IMR-90 (cell line): ENCODE data around the gene DDX31. TPM values are rescaled to one million over a fixed set of nuclear protein-coding genes. Genes with fewer than 3 reads are reported as not detected.

Source experiments
- ATAC-seq: fragments of 200-7000 bp; cut with Tn5 transposase; 2 replicates; pipeline ENCODE4 v1.9.1; 2020; ENCODE audit warnings: low read depth, mild to moderate bottlenecking, moderate library complexity
- BruUV-seq: library from RNA; stranded (reverse); fragments of 400-500 nt; replicated peaks from 2 replicates; lab custom pipeline; 2021; lab: Mats Ljungman, UMichigan
- CTCF ChIA-PET: fragments of 300-600 bp; formaldehyde crosslinking; extraction: SDS; loops from one replicate; lab custom pipeline; 2021; ENCODE audit warnings: antibody characterized with exemption; lab: Yijun Ruan, JAX
- POLR2A ChIA-PET: fragments of 300-600 bp; sonication (Branson Sonifier 250); formaldehyde crosslinking; loops from one replicate; lab custom pipeline; 2022; ENCODE audit warnings: antibody characterized with exemption; ENCODE audit not compliant: unreplicated experiment; lab: Charles Lee
- DNase-seq: peaks from one replicate; pipeline ENCODE4 v3.0.0; 2013
- H2AFZ ChIP-seq: replicated peaks from 2 replicates; pipeline ENCODE3; 2013; ENCODE audit warnings: low read length, mild to moderate bottlenecking; ENCODE audit not compliant: poor library complexity
- H2AK5ac ChIP-seq: 2 replicates; pipeline ENCODE4 v1.6.1; 2013; ENCODE audit warnings: low read depth, low read length, inconsistent platforms
- H2AK9ac ChIP-seq: replicated peaks from 2 replicates; pipeline ENCODE3; 2013; ENCODE audit warnings: mild to moderate bottlenecking, low read depth, low read length, moderate library complexity; ENCODE audit not compliant: poor library complexity
- H2BK120ac ChIP-seq: 2 replicates; pipeline ENCODE4 v1.6.1; 2013; ENCODE audit warnings: low read depth, low read length, inconsistent platforms
- H2BK15ac ChIP-seq: 3 replicates; pipeline ENCODE4 v1.6.1; 2013; ENCODE audit warnings: low read depth, low read length, inconsistent platforms
- H2BK20ac ChIP-seq: 2 replicates; pipeline ENCODE4 v1.6.1; 2013; ENCODE audit warnings: low read depth, mild to moderate bottlenecking, inconsistent platforms, low read length, moderate library complexity
- H2BK5ac ChIP-seq: 2 replicates; pipeline ENCODE4 v1.6.1; 2013; ENCODE audit warnings: mild to moderate bottlenecking, low read depth, low read length, inconsistent platforms; ENCODE audit not compliant: poor library complexity, severe bottlenecking
- H3K14ac ChIP-seq: replicated peaks from 2 replicates; pipeline ENCODE4 v1.6.1; 2013; ENCODE audit warnings: low read depth, low read length, inconsistent platforms
- H3K18ac ChIP-seq: 2 replicates; pipeline ENCODE4 v1.6.1; 2013; ENCODE audit warnings: low read depth, low read length, control low read depth
- H3K23ac ChIP-seq: 2 replicates; pipeline ENCODE4 v1.6.1; 2013; ENCODE audit warnings: low read depth, low read length, inconsistent platforms
- H3K27ac ChIP-seq: 2 replicates; pipeline ENCODE4 v1.5.1; 2013; ENCODE audit warnings: mild to moderate bottlenecking, control low read depth, low read length; ENCODE audit not compliant: insufficient read depth
- H3K27me3 ChIP-seq: 2 replicates; pipeline ENCODE4 v1.6.1; 2013; ENCODE audit warnings: low read length; ENCODE audit not compliant: control insufficient read depth, insufficient read depth
- H3K36me3 ChIP-seq: 2 replicates; pipeline ENCODE4 v1.6.1; 2013; ENCODE audit warnings: low read length, mixed read lengths; ENCODE audit not compliant: control insufficient read depth, insufficient read depth
- H3K4ac ChIP-seq: 2 replicates; pipeline ENCODE4 v1.6.1; 2013; ENCODE audit warnings: low read depth, low read length, inconsistent platforms
- H3K4me1 ChIP-seq: 2 replicates; pipeline ENCODE4 v1.6.1; 2013; ENCODE audit warnings: low read length, mixed read lengths; ENCODE audit not compliant: control insufficient read depth, insufficient read depth
- H3K4me2 ChIP-seq: 2 replicates; pipeline ENCODE4 v1.6.1; 2013; ENCODE audit warnings: low read depth, mild to moderate bottlenecking, control low read depth, low read length, moderate library complexity
- H3K4me3 ChIP-seq: 2 replicates; pipeline ENCODE4 v1.5.1; 2013; ENCODE audit warnings: low read depth, mild to moderate bottlenecking, control low read depth, low read length, moderate library complexity; ENCODE audit not compliant: insufficient read depth
- H3K56ac ChIP-seq: 2 replicates; pipeline ENCODE4 v1.6.1; 2013; ENCODE audit warnings: low read length, inconsistent platforms; ENCODE audit not compliant: insufficient read depth; ENCODE audit errors: extremely low read depth
- H3K79me1 ChIP-seq, 2 experiments: 2 replicates each; pipeline ENCODE4 v1.6.1; 2013; ENCODE audit warnings: low read length in 2 of 2, inconsistent platforms in 1 of 2, low read depth in 1 of 2
- H3K9ac ChIP-seq: 2 replicates; pipeline ENCODE4 v1.6.1; 2013; ENCODE audit warnings: low read depth, low read length, control low read depth
- H3K9me1 ChIP-seq: 2 replicates; pipeline ENCODE4 v1.6.1; 2013; ENCODE audit warnings: low read length, inconsistent platforms; ENCODE audit not compliant: insufficient read depth
- H3K9me3 ChIP-seq: 2 replicates; pipeline ENCODE4 v1.6.1; 2013; ENCODE audit warnings: low read length; ENCODE audit not compliant: control insufficient read depth, insufficient read depth
- H4K20me1 ChIP-seq: 2 replicates; pipeline ENCODE4 v1.6.1; 2013; ENCODE audit warnings: low read length, inconsistent platforms; ENCODE audit not compliant: insufficient read depth
- H4K5ac ChIP-seq: 2 replicates; pipeline ENCODE4 v1.6.1; 2013; ENCODE audit warnings: mild to moderate bottlenecking, low read depth, low read length, control low read depth
- H4K8ac ChIP-seq, 2 experiments: 2 replicates each; pipeline ENCODE4 v1.6.1; 2013; ENCODE audit warnings: low read depth in 2 of 2, low read length in 2 of 2, control low read depth in 1 of 2, inconsistent platforms in 1 of 2
- H4K91ac ChIP-seq: 2 replicates; pipeline ENCODE4 v1.6.1; 2013; ENCODE audit warnings: low read depth, low read length, inconsistent platforms; ENCODE audit not compliant: insufficient read depth
- BHLHE40 ChIP-seq: fragments of 150-350 bp; IDR thresholded peaks from 2 replicates; pipeline ENCODE4 v1.6.1; 2016; ENCODE audit warnings: mild to moderate bottlenecking, low read depth, low read length
- CEBPB ChIP-seq: IDR thresholded peaks from 2 replicates; pipeline ENCODE4 v1.6.1; 2012; ENCODE audit warnings: low read depth, low read length, improper control_type of control experiment
- CHD1 ChIP-seq: IDR thresholded peaks from 2 replicates; pipeline ENCODE4 v1.6.1; 2012; ENCODE audit warnings: low read depth, low read length, improper control_type of control experiment
- CTCF ChIP-seq: conservative IDR thresholded peaks from 2 replicates; pipeline ENCODE4 v1.5.1; 2012; ENCODE audit warnings: mild to moderate bottlenecking, low read depth, low read length, improper control_type of control experiment
- ELK1 ChIP-seq: fragments of 150-350 bp; IDR thresholded peaks from 2 replicates; pipeline ENCODE4 v1.6.1; 2016; ENCODE audit warnings: low read depth, mild to moderate bottlenecking, low read length, moderate library complexity, borderline replicate concordance
- FOS ChIP-seq: fragments of 150-350 bp; IDR thresholded peaks from 2 replicates; pipeline ENCODE4 v1.6.1; 2016; ENCODE audit warnings: low read depth, low read length
- MAZ ChIP-seq: IDR thresholded peaks from 2 replicates; pipeline ENCODE4 v1.6.1; 2012; ENCODE audit warnings: low read depth, mild to moderate bottlenecking, low read length, improper control_type of control experiment, moderate library complexity, borderline replicate concordance
- MXI1 ChIP-seq: IDR thresholded peaks from 2 replicates; pipeline ENCODE4 v1.6.1; 2012; ENCODE audit warnings: low read depth, mild to moderate bottlenecking, low read length, moderate library complexity, borderline replicate concordance
- RAD21 ChIP-seq: IDR thresholded peaks from 2 replicates; pipeline ENCODE4 v1.6.1; 2012; ENCODE audit warnings: low read length, improper control_type of control experiment
- RCOR1 ChIP-seq: IDR thresholded peaks from 2 replicates; pipeline ENCODE4 v1.6.1; 2012; ENCODE audit warnings: mild to moderate bottlenecking, low read length, improper control_type of control experiment; ENCODE audit not compliant: insufficient replicate concordance
- RFX5 ChIP-seq: IDR thresholded peaks from 2 replicates; pipeline ENCODE4 v1.8.0; 2012; ENCODE audit warnings: low read depth, mild to moderate bottlenecking, low read length, moderate library complexity
- SMC3 ChIP-seq: fragments of 150-350 bp; IDR thresholded peaks from 2 replicates; pipeline ENCODE4 v1.6.1; 2016; ENCODE audit warnings: low read depth, mild to moderate bottlenecking, antibody characterized with exemption, low read length, moderate library complexity
- USF2 ChIP-seq: fragments of 150-350 bp; IDR thresholded peaks from 2 replicates; pipeline ENCODE4 v1.6.1; 2017; ENCODE audit warnings: mild to moderate bottlenecking, antibody characterized with exemption, low read length, low read depth
- WGBS, 2 experiments: methylation state at CpG; one replicate each; pipeline versions ENCODE4 v1.1.5 to v1.1.7; 2013; ENCODE audit warnings: missing lambda C conversion rate in 2 of 2; ENCODE audit not compliant: insufficient read length in 1 of 2; ENCODE audit errors: extremely low coverage in 2 of 2; 5-methylcytosine and 5-hydroxymethylcytosine counted together
- dilution Hi-C: fragments of 300-500 bp; cut with HindIII; formaldehyde crosslinking; loops from one replicate; pipeline ENCODE4 v1.14.3; 2018; ENCODE audit warnings: low sequenced_read_pairs; ENCODE audit not compliant: unreplicated experiment
- in situ Hi-C: fragments of 300-500 bp; cut with MboI; formaldehyde crosslinking; loops from 3 replicates; pipeline ENCODE4 v1.14.3; 2019; ENCODE audit warnings: low sequenced_read_pairs, inconsistent platforms, mixed read lengths
- intact Hi-C: fragments of 100-400 bp; cut with micrococcal nuclease; formaldehyde crosslinking; loops from 2 replicates; pipeline ENCODE4 v1.10.0; 2022
- polyA plus RNA-seq, 3 experiments: library from polyadenylated mRNA; depleted of rRNA; stranded (reverse); fragments of >200 nt; gene quantifications; 2 replicates each; pipeline ENCODE4 v1.2.3, GENCODE V29; 2012; ENCODE audit warnings: low replicate concordance in 1 of 3
- total RNA-seq: library from RNA; depleted of rRNA; stranded (reverse); fragments of >200 nt; gene quantifications from 2 replicates; pipeline ENCODE4 v1.2.3, GENCODE V29; 2012

The DDX31 gene
- total and polyA plus RNA-seq, 2 of the 4 experiments (the other 2 are of a cell fraction) = 10.7 to 14.0 TPM

GRCh38 chr9:132615774-132616173, 54.0 kb downstream of the DDX31 start:
- ChIA-PET CTCF (no interaction called here), POLR2A (no interaction called here)
- no peak for TF ChIP-seq SMC3
- no peak for TF ChIP-seq RCOR1
- no peak for TF ChIP-seq CEBPB
- no peak for TF ChIP-seq CHD1
- no peak for TF ChIP-seq ELK1
- no peak for TF ChIP-seq CTCF
- no peak for TF ChIP-seq BHLHE40
- no peak for TF ChIP-seq FOS
- TF ChIP-seq RFX5 = no peak
- no peak for TF ChIP-seq RAD21
- no peak for TF ChIP-seq USF2
- no peak for TF ChIP-seq MXI1
- TF ChIP-seq MAZ = no peak
- no CpG with 5 or more reads among the region's 2 CpGs for WGBS, 2 experiments
- no peak overlapping the region for H2BK5ac ChIP-seq
- H3K9ac ChIP-seq = no peak overlapping the region
- no peaks in the 10 kb centered on the region for H3K9me3 ChIP-seq
- H4K91ac ChIP-seq = no peak overlapping the region
- no peaks in the 10 kb centered on the region; the same call in 1 of the 2 replicates for H3K9me1 ChIP-seq
- no TSS peak for BruUV-seq
- no peak overlapping the region for H3K4me3 ChIP-seq
- dilution Hi-C loops (no loop called here), intact Hi-C loops (no loop called here), in situ Hi-C loops (no loop called here)
- no peak overlapping the region for H3K56ac ChIP-seq
- DNase-seq (no peak), ATAC-seq (no peak; the same call in 1 of the 2 replicates)
- H3K18ac ChIP-seq = no peak overlapping the region
- H2BK120ac ChIP-seq = no peak overlapping the region
- H3K4me1 ChIP-seq = no peaks in the 10 kb centered on the region; the same call in 1 of the 2 replicates
- H3K27me3 ChIP-seq = no peaks in the 10 kb centered on the region
- no peak overlapping the region for H4K8ac ChIP-seq
- no peak overlapping the region for H3K4ac ChIP-seq
- no peak overlapping the region for H2AFZ ChIP-seq
- H4K5ac ChIP-seq = no peak overlapping the region
- H3K36me3 ChIP-seq = peaks cover 30% of the 10 kb centered on the region
- no peak overlapping the region for H2AK9ac ChIP-seq
- H2AK5ac ChIP-seq = no peak overlapping the region
- no peak overlapping the region for H3K23ac ChIP-seq
- no peaks in the 10 kb centered on the region for H3K79me1 ChIP-seq
- H3K14ac ChIP-seq = no peak overlapping the region
- H2BK15ac ChIP-seq = no peak overlapping the region
- H2BK20ac ChIP-seq = no peak overlapping the region
- H4K20me1 ChIP-seq = no peaks in the 10 kb centered on the region; the same call in 1 of the 2 replicates
- H3K4me2 ChIP-seq = no peak overlapping the region
- H3K27ac ChIP-seq = no peak overlapping the region
